ENCODE data around the gene REXO1. TPM values are rescaled to one million over a fixed set of nuclear protein-coding genes. Genes with fewer than 3 reads are reported as not detected.

REXO1 gene
- total and polyA plus RNA-seq, 2 of the 13 experiments (the other 11 are each of a cell fraction or from before 2014, with no cell fraction given), result 5.0 to 11.2 TPM

GRCh38 chr19:1875646-1876495, 27.6 kb upstream of the REXO1 start (continued):
- peak; percentile 84; the same call in 1 of the 2 replicates for TF ChIP-seq BCL3 (CRISPR knock-in tag; IDR thresholded peaks at IDR 0.05)
- TF ChIP-seq ZBTB25 (CRISPR knock-in tag; IDR thresholded peaks at IDR 0.05), result peak; percentile 71; the same call in 1 of the 2 replicates
- peak; percentile 97 for TF ChIP-seq E2F1 (CRISPR knock-in tag; IDR thresholded peaks at IDR 0.05)
- TF ChIP-seq KAT8 (CRISPR knock-in tag; IDR thresholded peaks at IDR 0.05), result peak; percentile 93; the same call in 1 of the 2 replicates
- TF ChIP-seq PTBP1 (IDR thresholded peaks at IDR 0.05; ENCODE audit: low read depth, low read length, poor library complexity, severe bottlenecking), result no peak
- no peak for TF ChIP-seq MAFK (conservative IDR thresholded peaks at IDR 0.05 in 1 of 2, IDR thresholded peaks at IDR 0.05 in 1 of 2; ENCODE audit: low read length in 2 of 2)
- TF ChIP-seq ZNF556 (CRISPR knock-in tag; IDR thresholded peaks at IDR 0.05; ENCODE audit: borderline replicate concordance), result peak; percentile 67; the same call in 1 of the 2 replicates
- TF ChIP-seq ZBTB7A (CRISPR knock-in tag; IDR thresholded peaks at IDR 0.05), result peak; percentile 66; the same call in 1 of the 2 replicates
- peak; percentile 77; the same call in 1 of the 2 replicates for TF ChIP-seq ZNF160 (CRISPR knock-in tag; IDR thresholded peaks at IDR 0.05)
- TF ChIP-seq ISL2 (CRISPR knock-in tag; IDR thresholded peaks at IDR 0.05), result peak; percentile 64
- TF ChIP-seq ZNF230 (CRISPR knock-in tag; IDR thresholded peaks at IDR 0.05), result 0 out of 2 replicates have a peak, but pooled peaks have one; percentile 61
- peak; percentile 90 for TF ChIP-seq ZNF784 (CRISPR knock-in tag; IDR thresholded peaks at IDR 0.05; ENCODE audit: borderline replicate concordance)
- no peak for TF ChIP-seq IRX3 (CRISPR knock-in tag; IDR thresholded peaks at IDR 0.05; ENCODE audit: borderline replicate concordance, low read depth)
- TF ChIP-seq ARHGAP35 (CRISPR knock-in tag; IDR thresholded peaks at IDR 0.05; ENCODE audit: borderline replicate concordance), result peak; percentile 41; the same call in 1 of the 2 replicates
- TF ChIP-seq ZNF253 (CRISPR knock-in tag; IDR thresholded peaks at IDR 0.05; ENCODE audit: borderline replicate concordance), result peak; percentile 67; the same call in 1 of the 2 replicates
- no peak for TF ChIP-seq TRIM24 (CRISPR knock-in tag; IDR thresholded peaks at IDR 0.05)
- peak; percentile 92 for TF ChIP-seq CENPT (CRISPR knock-in tag; IDR thresholded peaks at IDR 0.05; ENCODE audit: low read depth)
- peak; percentile 93 for TF ChIP-seq POGK (CRISPR knock-in tag; conservative IDR thresholded peaks at IDR 0.05)
- no peak for TF ChIP-seq TRAFD1 (CRISPR knock-in tag; IDR thresholded peaks at IDR 0.05; ENCODE audit: borderline replicate concordance)

Data from HepG2 (cell line).